HG02798 (cell line): ENCODE data around the gene RPGRIP1.
"Not testable (repeated sequence)": the region's sequence is repeated elsewhere in the genome, so short reads cannot be mapped to it uniquely, and the experiment has no call there.

Experiments used
- ATAC-seq: cut with Tn5 transposase; IDR thresholded peaks from one replicate; pipeline ENCODE4 v1.9.1; 2021; ENCODE audit warnings: mild to moderate bottlenecking; ENCODE audit not compliant: unreplicated experiment, poor library complexity

RPGRIP1 gene

DNA sequence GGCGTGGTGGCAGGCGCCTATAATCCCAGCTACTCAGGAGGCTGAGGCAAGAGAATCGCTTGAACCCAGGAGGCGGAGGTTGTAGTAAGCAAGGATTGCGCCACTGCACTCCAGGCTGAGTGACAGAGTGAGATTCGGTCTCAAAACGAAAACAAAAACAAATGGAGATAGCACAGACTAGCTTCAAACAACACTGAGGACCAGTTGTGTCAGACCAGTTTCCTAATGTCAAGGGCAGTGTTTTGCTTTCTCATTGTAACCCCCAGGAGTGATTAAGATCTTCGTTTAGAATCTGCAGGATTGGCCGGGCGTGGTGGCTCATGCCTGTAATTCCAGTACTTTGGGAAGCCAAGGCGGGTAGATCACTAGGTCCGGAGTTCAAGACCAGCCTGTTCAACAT, 18.5 kb downstream of the RPGRIP1 start:
- ATAC-seq: no peak

DNA sequence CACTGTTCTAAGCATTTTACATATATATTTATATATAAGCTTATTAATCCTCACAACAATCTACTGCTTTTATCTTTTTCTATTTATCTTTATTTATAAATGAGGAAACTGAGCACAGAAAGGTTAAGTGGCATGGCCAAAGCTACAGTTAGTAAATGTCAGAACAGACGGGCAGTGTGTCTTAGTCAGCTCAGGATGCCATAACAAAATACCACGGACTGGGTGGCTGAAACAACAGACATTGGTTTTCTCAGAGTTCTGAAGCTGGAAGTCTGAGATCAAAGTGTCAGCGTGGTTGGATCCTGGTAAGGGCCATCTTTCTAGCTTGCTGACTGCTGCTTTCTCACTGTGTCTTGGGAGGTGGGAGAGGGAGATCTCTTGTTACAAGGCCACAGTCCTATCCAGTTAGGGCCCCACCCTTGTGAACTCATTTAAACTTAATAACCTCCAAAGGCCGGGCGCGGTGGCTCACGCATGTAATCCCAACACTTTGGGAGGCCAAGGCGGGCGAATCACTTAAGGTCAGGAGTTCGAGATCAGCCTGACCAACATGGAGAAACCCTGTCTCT, 19.8 kb downstream of the RPGRIP1 start:
- no peak for ATAC-seq

DNA sequence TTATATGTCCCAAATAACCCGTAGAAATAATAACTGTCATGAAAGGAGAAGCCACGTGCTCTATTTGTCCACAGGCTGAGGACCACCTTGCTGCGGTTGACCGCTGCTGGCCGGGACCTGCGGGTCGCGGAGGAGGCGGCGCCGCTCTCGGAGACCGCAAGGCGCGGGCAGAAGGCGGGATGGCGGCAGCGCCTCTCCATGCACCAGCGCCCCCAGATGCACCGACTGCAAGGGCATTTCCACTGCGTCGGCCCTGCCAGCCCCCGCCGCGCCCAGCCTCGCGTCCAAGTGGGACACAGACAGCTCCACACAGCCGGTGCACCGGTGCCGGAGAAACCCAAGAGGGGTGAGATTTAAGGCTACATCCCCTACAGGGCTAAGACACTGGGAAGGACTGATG, 21.0 kb downstream of the RPGRIP1 start:
- ATAC-seq: no peak

DNA sequence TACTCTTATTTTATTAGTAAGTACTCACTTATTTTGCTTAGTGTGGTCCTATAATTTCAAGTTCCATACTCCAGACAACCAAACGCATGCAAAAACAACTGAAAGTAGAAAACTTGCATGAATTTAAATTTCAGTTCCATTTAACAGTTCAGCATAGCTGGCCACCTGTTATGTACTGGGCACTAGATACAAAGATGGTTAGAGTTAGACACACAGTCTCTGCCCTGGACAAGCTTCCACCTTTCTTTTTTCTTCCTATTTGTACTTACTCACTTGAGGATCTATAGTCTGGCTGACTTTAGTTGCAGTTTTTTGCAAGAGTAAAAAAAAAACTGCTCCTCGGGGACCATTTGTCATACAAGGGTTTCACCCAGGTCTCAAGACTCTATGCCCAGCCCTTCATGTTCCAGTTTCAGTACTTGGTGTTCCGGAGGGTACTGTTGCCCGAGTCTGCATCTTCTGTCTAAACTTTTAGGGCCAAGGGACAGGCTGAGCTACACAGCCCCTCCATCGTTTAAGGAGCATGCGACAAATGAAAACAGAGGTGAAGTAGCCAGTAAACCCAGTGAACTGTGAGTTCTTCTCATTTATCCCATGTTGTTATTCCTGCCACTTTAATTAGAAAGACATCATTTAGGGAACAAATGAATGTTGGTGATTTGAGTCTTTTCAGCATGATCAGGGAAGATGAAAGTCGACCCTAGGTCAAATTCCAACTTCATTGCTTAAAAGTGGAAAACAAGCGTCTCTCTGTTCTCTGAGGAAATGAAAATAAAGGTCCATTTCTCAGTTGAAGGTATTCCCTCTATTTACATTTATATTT, 22.3 kb downstream of the RPGRIP1 start:
- ATAC-seq: peak; percentile 31

DNA sequence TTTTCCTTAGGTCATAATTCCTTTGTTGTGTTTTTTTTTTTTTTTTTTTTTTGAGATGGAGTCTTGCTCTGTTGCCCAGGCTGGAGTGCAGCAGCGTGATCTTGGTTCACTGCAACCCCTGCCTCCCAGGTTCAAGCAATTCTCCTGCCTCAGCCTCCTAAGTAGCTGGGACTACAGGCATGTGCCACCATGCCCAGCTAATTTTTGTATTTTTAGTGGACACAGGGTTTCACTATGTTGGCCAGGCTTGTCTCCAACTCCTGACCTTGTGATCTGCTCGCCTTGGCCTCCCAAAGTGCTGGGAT, 22.9 kb downstream of the RPGRIP1 start:
- ATAC-seq: not testable (repeated sequence)

DNA sequence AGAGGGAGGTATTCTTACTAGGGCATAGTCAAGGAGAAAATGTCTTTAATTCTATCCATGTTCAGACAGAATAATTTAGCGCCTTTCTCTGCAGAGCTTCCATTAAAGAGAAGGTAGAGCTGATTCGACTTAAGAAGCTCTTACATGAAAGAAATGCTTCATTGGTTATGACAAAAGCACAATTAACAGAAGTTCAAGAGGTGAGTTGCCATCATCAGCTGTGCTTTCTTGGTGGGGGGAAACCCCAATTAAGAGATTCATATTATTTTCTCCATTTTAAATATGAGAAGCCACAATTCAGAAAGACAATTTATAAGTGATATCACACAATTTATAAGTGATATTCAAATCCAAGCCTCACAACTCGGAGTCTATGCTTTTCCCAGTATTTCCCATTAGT, 27.8 kb downstream of the RPGRIP1 start:
- no peak for ATAC-seq

DNA sequence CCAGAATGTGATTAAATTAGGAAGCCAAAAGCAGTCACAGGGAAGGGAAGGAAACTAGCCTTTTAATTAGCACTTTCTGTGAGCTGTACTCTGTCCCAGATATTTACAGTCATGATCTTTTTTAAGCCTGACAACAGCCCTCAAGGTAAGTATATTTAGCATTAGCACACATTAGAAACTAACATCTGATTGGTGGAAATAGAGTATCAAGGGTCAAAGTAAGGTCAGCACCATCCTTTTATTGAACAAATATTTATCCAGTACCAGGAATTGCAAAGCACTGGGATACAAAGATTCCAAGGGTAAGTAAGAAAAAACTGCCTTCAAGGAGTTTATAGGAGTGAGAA, 28.2 kb downstream of the RPGRIP1 start:
- peak; percentile 24 for ATAC-seq

DNA sequence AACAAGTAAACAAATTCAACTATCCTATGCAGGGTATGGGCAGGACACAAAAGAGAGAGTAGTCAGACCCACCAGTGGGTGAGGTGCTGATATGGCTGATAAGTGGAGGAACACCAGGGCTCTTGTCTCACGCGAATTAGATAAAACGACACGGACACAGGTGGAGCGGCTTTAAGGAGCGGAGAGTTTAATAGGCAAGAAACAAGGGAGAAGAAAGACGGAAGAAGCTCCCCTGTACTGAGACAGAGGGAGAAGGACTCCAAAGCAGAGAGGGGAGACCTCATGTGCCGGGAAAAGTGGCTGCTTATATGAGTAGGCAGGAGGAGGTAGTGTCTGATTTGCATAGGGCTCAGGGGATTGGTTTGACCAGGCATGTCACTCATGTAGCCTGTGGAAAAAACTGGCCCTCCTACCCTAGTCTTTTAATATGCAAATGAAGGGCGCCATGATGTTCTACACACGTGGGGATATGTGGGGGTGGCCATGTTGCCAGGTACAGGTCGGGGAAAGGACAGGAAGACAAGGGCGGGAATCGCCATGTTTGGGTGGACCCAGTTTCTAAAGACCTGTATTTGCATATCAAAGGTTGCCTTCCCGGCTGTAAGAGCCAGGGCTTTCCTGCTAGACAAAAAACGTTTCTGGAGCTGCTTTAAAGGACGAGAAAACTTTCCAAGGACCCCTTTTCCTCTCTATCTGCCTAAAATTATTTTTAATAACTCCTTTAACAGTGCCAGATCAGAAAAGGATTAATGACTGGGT, 28.8 kb downstream of the RPGRIP1 start:
- peak; percentile 86 for ATAC-seq

DNA sequence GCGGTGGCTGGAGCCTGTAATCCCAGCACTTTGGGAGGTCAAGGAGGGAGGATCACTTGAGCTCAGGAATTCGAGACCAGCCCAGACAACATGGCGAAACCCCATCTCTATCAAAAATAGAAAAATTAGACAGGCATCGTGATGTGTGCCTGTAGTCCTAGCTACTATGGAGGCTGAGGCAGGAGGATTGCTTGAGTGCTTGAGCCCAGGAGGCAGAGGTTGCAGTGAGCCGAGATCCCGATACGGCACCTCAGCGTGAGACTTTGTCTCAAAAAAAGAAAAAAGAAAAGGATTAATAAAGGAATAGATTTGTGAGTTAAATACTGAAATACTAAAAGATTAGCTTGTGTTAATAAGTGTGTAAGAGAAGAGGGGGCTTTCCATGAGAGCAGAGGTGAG, 29.4 kb downstream of the RPGRIP1 start:
- ATAC-seq: no peak

DNA sequence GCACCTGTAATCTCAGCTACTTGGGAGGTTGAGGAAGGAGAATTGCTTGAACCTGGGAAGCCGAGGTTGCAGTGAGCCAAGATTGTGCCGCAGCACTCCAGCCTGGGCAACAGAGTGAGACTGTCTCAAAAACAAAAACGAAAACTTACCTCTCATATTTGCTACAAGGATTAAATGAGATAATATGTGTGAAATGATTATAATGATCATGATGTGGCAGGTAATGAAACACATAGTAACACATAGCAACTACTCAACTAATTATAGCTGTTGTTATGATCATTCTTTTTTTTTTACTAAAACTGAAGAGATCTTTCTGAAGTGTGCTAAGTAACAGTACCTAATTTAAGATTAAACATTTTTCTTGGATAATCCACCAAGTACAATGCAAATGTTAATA, 30.1 kb downstream of the RPGRIP1 start:
- no peak for ATAC-seq

DNA sequence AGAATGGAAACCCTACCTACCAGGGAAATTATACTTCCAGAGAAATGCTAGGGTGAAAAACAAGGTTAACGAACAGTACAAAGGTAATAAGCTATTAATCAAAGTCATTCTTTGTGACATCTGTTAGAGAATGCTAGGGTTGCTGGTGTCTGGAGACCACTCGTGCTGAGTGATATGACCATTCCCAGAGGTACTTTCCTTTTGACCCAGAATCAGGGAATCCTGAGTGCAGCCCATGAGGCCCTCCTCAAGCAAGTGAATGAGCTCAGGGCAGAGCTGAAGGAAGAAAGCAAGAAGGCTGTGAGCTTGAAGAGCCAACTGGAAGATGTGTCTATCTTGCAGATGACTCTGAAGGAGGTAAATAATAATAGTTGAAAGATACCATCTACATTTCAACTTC, 31.7 kb downstream of the RPGRIP1 start:
- no peak for ATAC-seq

DNA sequence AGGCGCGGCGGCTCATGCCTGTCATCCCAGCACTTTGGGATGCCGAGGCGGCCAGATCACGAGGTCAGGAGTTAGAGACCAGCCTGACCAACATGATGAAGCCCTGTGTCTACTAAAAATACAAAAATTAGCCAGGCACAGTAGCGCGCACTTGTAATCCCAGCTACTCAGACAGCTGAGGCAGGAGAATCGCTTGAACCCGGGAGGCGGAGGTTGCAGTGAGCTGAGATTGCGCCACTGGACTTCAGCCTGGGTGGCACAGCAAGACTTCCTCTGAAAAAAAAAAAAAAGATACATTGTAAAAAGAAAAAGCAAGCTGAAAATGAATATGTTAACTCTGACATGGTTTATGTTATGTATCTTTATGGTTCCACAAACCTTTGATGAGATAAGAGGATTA, 33.6 kb downstream of the RPGRIP1 start:
- no peak for ATAC-seq

DNA sequence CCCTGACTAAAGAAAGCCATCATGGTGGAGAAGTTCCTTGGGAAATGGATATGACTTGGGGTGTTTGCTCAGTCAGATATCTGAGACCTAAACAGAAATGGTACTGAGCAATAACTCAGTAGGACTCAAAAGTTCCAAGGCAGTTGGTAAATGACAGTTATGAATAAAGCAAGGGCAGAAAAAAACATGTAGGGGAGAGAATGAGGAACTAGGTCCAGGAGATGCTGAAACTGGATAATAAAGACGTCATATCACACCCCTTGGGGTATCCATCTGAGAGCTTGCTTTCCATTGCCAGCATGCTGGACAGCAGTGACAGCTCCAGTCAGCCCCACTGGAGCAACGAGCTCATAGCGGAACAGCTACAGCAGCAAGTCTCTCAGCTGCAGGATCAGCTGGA, 37.5 kb downstream of the RPGRIP1 start:
- no peak for ATAC-seq

DNA sequence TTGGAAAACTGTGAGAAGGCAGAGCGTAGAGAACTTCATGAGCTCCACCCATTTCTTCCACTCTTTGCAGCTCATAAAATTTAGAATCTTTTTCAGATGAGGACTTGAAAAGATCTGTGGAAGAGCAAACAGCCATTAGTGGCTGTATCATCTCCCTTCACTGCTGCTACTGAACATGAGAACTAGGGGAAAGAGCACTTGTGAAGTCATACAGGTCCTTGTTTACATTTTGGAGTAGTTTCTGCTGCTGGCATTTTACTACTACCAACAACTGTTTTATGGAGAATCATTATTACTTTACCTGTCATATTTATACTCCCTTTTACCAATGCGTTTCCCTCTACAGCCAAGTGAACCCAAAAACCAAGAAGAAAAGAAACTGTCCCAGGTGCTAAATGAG, 41.0 kb downstream of the RPGRIP1 start:
- no peak for ATAC-seq

DNA sequence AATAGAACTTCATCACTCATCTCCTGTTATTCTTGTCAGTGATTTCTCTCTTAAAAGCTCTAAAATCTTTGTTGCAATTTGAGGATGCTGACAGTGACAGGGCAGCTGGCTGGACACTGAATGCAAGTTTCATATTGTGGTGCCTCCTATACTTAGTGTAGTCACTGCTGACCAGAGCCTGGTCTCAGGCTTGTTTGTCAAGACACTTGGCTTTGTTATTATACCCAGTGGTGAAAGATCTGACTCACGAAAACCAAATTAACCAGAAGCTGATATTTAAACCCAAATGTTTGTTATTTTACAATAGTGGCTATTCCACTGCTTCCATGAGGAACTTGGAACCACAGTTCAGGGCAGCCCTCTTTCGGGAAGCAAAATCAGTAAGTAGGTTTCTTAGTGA, 42.8 kb downstream of the RPGRIP1 start:
- ATAC-seq: no peak

DNA sequence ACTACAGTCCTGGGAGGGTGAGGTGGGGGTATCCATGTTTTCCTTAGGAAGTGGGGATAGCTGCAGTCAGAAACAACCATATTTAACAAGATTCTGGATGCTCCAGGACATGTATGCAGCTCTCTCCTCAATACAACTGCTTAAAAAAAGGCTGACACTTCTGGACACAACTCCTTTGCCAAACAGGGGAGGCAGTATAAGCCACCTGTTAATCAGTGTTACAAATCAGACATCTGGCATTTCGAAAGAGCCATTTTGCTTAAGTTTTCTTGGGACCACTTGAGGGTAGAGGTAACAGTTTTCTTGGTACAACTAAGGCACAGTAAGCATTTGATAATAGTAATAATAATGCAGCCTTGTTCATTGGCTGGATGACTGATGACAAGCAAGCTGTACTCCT, 47.1 kb downstream of the RPGRIP1 start:
- no peak for ATAC-seq
